ENCODE data around the gene PRKCQ.

Gene PRKCQ

GRCh38 chr10:6564367-6564766 lies 15.7 kb downstream of the PRKCQ start:
- H3K36me3 ChIP-seq: no peaks in the 10 kb centered on the region
- H3K9me3 ChIP-seq (ENCODE audit: severe bottlenecking): no peaks in the 10 kb centered on the region
- no peak overlapping the region for H3K4me3 ChIP-seq (ENCODE audit: low read depth, low read length)
- no peaks in the 10 kb centered on the region for H3K27me3 ChIP-seq (ENCODE audit: insufficient read depth, low read depth, severe bottlenecking)
- no peak overlapping the region for H3K27ac ChIP-seq
- no peak for DNase-seq
- no peak for TF ChIP-seq CTCF (IDR thresholded peaks at IDR 0.05; ENCODE audit: low read depth, low read length)

- H3K36me3 ChIP-seq: no peaks in the 10 kb centered on the region
- no peak overlapping the region for H3K4me3 ChIP-seq (ENCODE audit: low read depth, low read length)
- TF ChIP-seq CTCF (IDR thresholded peaks at IDR 0.05; ENCODE audit: low read depth, low read length): no peak
- no peak for DNase-seq
- no peaks in the 10 kb centered on the region for H3K9me3 ChIP-seq (ENCODE audit: severe bottlenecking)
- H3K27me3 ChIP-seq (ENCODE audit: insufficient read depth, low read depth, severe bottlenecking): no peaks in the 10 kb centered on the region
- no peak overlapping the region for H3K27ac ChIP-seq
Observed at GRCh38 chr10:6563731-6564130, 16.3 kb downstream of the PRKCQ start.

GRCh38 chr10:6563075-6563474 lies 17.0 kb downstream of the PRKCQ start:
- no peak overlapping the region for H3K27ac ChIP-seq
- TF ChIP-seq CTCF (IDR thresholded peaks at IDR 0.05; ENCODE audit: low read depth, low read length): no peak
- no peak for DNase-seq
- no peak overlapping the region for H3K4me3 ChIP-seq (ENCODE audit: low read depth, low read length)
- H3K9me3 ChIP-seq (ENCODE audit: severe bottlenecking): no peaks in the 10 kb centered on the region
- H3K36me3 ChIP-seq: no peaks in the 10 kb centered on the region
- H3K27me3 ChIP-seq (ENCODE audit: insufficient read depth, low read depth, severe bottlenecking): no peaks in the 10 kb centered on the region

GRCh38 chr10:6562221-6562620 lies 17.9 kb downstream of the PRKCQ start:
- no peaks in the 10 kb centered on the region for H3K9me3 ChIP-seq (ENCODE audit: severe bottlenecking)
- no peak overlapping the region for H3K4me3 ChIP-seq (ENCODE audit: low read depth, low read length)
- no peak for DNase-seq
- no peaks in the 10 kb centered on the region for H3K36me3 ChIP-seq
- peaks cover 4% of the 10 kb centered on the region for H3K27me3 ChIP-seq (ENCODE audit: insufficient read depth, low read depth, severe bottlenecking)
- TF ChIP-seq CTCF (IDR thresholded peaks at IDR 0.05; ENCODE audit: low read depth, low read length): no peak
- no peak overlapping the region for H3K27ac ChIP-seq

GRCh38 chr10:6561552-6561951 lies 18.5 kb downstream of the PRKCQ start:
- H3K4me3 ChIP-seq (ENCODE audit: low read depth, low read length): no peak overlapping the region
- H3K27ac ChIP-seq: no peak overlapping the region
- peaks cover 4% of the 10 kb centered on the region for H3K27me3 ChIP-seq (ENCODE audit: insufficient read depth, low read depth, severe bottlenecking)
- TF ChIP-seq CTCF (IDR thresholded peaks at IDR 0.05; ENCODE audit: low read depth, low read length): no peak
- H3K36me3 ChIP-seq: no peaks in the 10 kb centered on the region
- H3K9me3 ChIP-seq (ENCODE audit: severe bottlenecking): no peaks in the 10 kb centered on the region
- DNase-seq: no peak

- H3K27me3 ChIP-seq (ENCODE audit: insufficient read depth, low read depth, severe bottlenecking): peaks cover 4% of the 10 kb centered on the region
- DNase-seq: no peak
- TF ChIP-seq CTCF (IDR thresholded peaks at IDR 0.05; ENCODE audit: low read depth, low read length): no peak
Observed at GRCh38 chr10:6558759-6559461, 21.2 kb downstream of the PRKCQ start.

More at GRCh38 chr10:6558759-6559461, 21.2 kb downstream of the PRKCQ start:
- Histone ChIP-seq H3K36me3 (no peaks in the 10 kb centered on the region), H3K9me3 (ENCODE audit: severe bottlenecking) (no peaks in the 10 kb centered on the region), H3K27ac (no peak overlapping the region), H3K4me3 (ENCODE audit: low read depth, low read length) (no peak overlapping the region)

Measured in WERI-Rb-1 (cell line).